Suprapubic skin (tissue), 4 donors: Measurements from ENCODE around the gene PRIMA1. TPM values are rescaled to one million over a fixed set of nuclear protein-coding genes. Genes with fewer than 3 reads are reported as not detected.

Source experiments
- DNase-seq, 2 donors: peaks; one replicate each; pipeline ENCODE4 v3.0.0-alpha.2; 2019; ENCODE audit warnings: low spot score in 2 of 2
- H3K27ac ChIP-seq: fragments of 200-600 bp; sonication (generic); one replicate; pipeline ENCODE4 v1.5.1; 2019
- H3K27me3 ChIP-seq: fragments of 200-600 bp; sonication (generic); one replicate; pipeline ENCODE4 v1.5.1; 2019
- H3K36me3 ChIP-seq: fragments of 200-600 bp; sonication (generic); one replicate; pipeline ENCODE4 v1.5.1; 2019
- H3K4me1 ChIP-seq: fragments of 200-600 bp; sonication (generic); one replicate; pipeline ENCODE4 v1.5.1; 2019
- H3K4me3 ChIP-seq: fragments of 200-600 bp; sonication (generic); one replicate; pipeline ENCODE4 v1.5.1; 2019; ENCODE audit warnings: mild to moderate bottlenecking
- H3K9me3 ChIP-seq: fragments of 200-600 bp; sonication (generic); one replicate; pipeline ENCODE4 v1.5.1; 2019
- EP300 ChIP-seq: sonication (generic); formaldehyde crosslinking; IDR thresholded peaks from one replicate; pipeline ENCODE4 v1.6.1; 2017; ENCODE audit warnings: antibody characterized with exemption
- POLR2A ChIP-seq, 2 donors: fragments of 450-650 bp; IDR thresholded peaks; one replicate each; pipeline ENCODE4 v1.6.1; 2017; ENCODE audit warnings: antibody characterized with exemption in 2 of 2, mild to moderate bottlenecking in 2 of 2, moderate library complexity in 2 of 2
- POLR2AphosphoS5 ChIP-seq, 3 donors: sonication (generic); formaldehyde crosslinking; IDR thresholded peaks; one replicate each; pipeline ENCODE4 v1.6.1; 2017; ENCODE audit warnings: antibody characterized with exemption in 3 of 3
- WGBS: methylation state at CpG from one replicate; pipeline ENCODE4 v1.1.5; 2018; 5-methylcytosine and 5-hydroxymethylcytosine counted together
- total RNA-seq, 4 donors: library from RNA; depleted of rRNA; stranded (reverse); fragments of >200 nt; gene quantifications; one replicate each; pipeline ENCODE4 v1.1.0, GENCODE V29; 2016
- TF ChIP-seq, protein P1 (sequence below), 2 donors: fragments of 200-600 bp in 1 of 2; fragments of 450-650 bp in 1 of 2; sonication (generic) in 1 of 2; IDR thresholded peaks; one replicate each; pipeline ENCODE4 v1.5.1; 2016 to 2019; ENCODE audit warnings: antibody characterized with exemption in 2 of 2, mild to moderate bottlenecking in 1 of 2, moderate library complexity in 1 of 2

PRIMA1 gene
- total RNA-seq, 4 donors from 2014 or later = 3.1 to 6.1 (median 3.6) TPM

- WGBS = 100% methylated on average over 5 of the region's 5 CpGs
- no peaks in the 10 kb centered on the region for H3K9me3 ChIP-seq
- TF ChIP-seq EP300 (no peak), POLR2AphosphoS5 (IDR thresholded peaks at IDR 0.05) (no peak)
- H3K27me3 ChIP-seq = peaks cover 8% of the 10 kb centered on the region
- no peaks in the 10 kb centered on the region for H3K36me3 ChIP-seq
- no peak overlapping the region for H3K4me3 ChIP-seq
- H3K4me1 ChIP-seq = peaks cover 18% of the 10 kb centered on the region
- H3K27ac ChIP-seq = no peak overlapping the region
- DNase-seq = no peak
Observed at GRCh38 chr14:93794756-93795155, 6.5 kb upstream of the PRIMA1 start.

DNA sequence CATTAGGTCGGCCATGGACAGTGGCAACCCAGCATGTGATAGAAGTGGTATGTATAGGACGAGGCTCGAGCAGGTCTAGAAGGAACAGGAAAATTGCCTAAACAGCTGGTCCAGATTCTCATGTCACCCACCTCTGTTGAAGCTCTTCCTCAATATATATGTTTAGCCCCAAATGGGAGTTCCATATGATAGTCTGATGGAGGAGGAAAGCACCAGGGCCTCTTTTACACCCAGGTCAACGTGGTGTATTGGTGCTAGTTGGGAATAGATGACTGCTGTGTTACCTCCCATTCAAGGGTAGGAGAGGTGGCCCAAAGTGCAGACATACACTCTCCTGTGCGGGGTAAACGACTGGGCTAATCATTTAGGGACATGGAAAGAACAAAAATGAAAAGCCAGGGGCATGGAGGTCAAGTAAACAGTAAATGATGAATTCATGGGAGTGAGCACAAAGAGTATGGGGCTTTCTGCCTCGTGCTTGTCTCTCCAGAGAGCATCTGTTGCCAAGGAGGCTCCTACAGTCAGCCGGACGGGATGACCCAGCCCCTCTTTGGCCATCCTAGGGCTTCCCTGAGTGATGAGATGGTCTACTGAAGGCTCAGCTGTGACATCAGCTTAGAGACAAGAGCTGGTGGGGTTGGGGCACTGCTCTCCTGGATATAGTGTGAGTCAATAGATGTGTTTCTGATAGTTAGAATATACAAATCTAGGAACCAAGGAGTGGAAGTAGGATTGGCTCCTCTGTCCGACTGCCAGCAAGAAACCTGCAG lies 5.5 kb upstream of the PRIMA1 start:
- TF ChIP-seq, protein P1, sequence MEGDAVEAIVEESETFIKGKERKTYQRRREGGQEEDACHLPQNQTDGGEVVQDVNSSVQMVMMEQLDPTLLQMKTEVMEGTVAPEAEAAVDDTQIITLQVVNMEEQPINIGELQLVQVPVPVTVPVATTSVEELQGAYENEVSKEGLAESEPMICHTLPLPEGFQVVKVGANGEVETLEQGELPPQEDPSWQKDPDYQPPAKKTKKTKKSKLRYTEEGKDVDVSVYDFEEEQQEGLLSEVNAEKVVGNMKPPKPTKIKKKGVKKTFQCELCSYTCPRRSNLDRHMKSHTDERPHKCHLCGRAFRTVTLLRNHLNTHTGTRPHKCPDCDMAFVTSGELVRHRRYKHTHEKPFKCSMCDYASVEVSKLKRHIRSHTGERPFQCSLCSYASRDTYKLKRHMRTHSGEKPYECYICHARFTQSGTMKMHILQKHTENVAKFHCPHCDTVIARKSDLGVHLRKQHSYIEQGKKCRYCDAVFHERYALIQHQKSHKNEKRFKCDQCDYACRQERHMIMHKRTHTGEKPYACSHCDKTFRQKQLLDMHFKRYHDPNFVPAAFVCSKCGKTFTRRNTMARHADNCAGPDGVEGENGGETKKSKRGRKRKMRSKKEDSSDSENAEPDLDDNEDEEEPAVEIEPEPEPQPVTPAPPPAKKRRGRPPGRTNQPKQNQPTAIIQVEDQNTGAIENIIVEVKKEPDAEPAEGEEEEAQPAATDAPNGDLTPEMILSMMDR (IDR thresholded peaks at IDR 0.05) = no peak
- no peak for TF ChIP-seq POLR2AphosphoS5 (IDR thresholded peaks at IDR 0.05)
- TF ChIP-seq EP300 = no peak
- TF ChIP-seq POLR2A (IDR thresholded peaks at IDR 0.05) = no peak
- no peaks in the 10 kb centered on the region for H3K36me3 ChIP-seq
- WGBS = 88% methylated on average over 10 of the region's 10 CpGs
- H3K27me3 ChIP-seq = peaks cover 16% of the 10 kb centered on the region
- no peak for DNase-seq
- H3K27ac ChIP-seq = no peak overlapping the region
- peaks cover 23% of the 10 kb centered on the region for H3K4me1 ChIP-seq
- no peaks in the 10 kb centered on the region for H3K9me3 ChIP-seq
- no peak overlapping the region for H3K4me3 ChIP-seq

GRCh38 chr14:93792391-93792790 lies 4.1 kb upstream of the PRIMA1 start:
- no peak overlapping the region for H3K27ac ChIP-seq
- H3K4me1 ChIP-seq = peaks cover 32% of the 10 kb centered on the region
- no peak for DNase-seq
- H3K27me3 ChIP-seq = peaks cover 21% of the 10 kb centered on the region
- 60% methylated on average over 3 of the region's 3 CpGs for WGBS
- H3K9me3 ChIP-seq = no peaks in the 10 kb centered on the region
- TF ChIP-seq POLR2A (IDR thresholded peaks at IDR 0.05) = no peak
- H3K4me3 ChIP-seq = no peak overlapping the region
- no peaks in the 10 kb centered on the region for H3K36me3 ChIP-seq

- Histone ChIP-seq H3K4me3 (no peak overlapping the region), H3K27me3 (peaks cover 21% of the 10 kb centered on the region), H3K9me3 (no peaks in the 10 kb centered on the region), H3K27ac (no peak overlapping the region), H3K4me1 (peaks cover 32% of the 10 kb centered on the region), H3K36me3 (no peaks in the 10 kb centered on the region)
- 87% methylated on average over 5 of the region's 5 CpGs for WGBS
- DNase-seq = no peak
- TF ChIP-seq POLR2AphosphoS5 (IDR thresholded peaks at IDR 0.05) (no peak), EP300 (no peak), POLR2A (IDR thresholded peaks at IDR 0.05) (no peak)
- TF ChIP-seq, protein P1 (IDR thresholded peaks at IDR 0.05) = no peak
Observed at GRCh38 chr14:93790966-93791365, 2.7 kb upstream of the PRIMA1 start.

DNA sequence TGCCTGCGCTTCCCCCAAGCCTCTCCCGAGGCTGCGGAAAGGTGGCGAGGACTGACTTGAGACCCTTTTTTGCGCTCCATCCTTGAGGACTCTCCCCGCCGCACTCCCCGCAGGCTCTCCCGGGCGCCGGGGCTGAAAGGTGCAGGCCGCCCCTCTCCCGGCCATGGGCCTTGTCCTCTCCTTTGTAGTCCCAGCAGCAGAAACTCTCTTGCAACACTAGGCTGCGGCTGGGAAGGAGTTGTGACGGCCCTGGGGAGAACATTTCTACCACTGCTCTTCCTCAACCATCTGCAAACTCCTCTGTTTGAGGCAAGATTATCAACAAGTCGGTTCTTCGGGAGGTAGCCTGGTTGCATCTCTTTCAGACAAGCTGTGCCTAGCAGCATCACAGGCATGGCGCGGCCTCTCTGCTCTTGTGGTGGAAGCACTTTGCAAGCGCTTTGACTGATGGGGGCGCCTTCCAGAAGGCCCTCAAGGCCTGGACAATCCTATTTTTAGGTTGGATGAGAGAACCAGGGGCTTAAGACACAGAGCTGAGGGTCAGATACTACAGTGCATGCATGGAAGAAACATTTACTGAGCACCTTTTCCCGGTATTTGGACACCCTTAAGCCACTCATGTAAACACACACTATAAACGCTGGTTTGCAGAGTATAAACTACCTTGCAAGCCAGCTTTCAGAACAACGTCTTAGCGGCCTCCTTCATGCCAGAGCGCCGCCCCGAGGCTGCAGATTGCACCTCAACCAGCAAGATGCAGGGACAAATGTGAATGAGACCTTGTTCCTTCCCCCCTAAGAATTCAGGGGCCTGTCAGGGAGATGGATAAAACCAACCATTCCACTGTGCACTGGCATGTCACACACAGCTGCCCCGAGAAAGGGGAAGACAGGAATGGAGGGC lies 1.2 kb upstream of the PRIMA1 start:
- WGBS = 27% methylated on average over 29 of the region's 29 CpGs
- no peaks in the 10 kb centered on the region for H3K36me3 ChIP-seq
- no peak for DNase-seq
- TF ChIP-seq, protein P1 (IDR thresholded peaks at IDR 0.05) = no peak
- no peak for TF ChIP-seq POLR2A (IDR thresholded peaks at IDR 0.05)
- TF ChIP-seq EP300 = no peak
- TF ChIP-seq POLR2AphosphoS5 (IDR thresholded peaks at IDR 0.05) = no peak
- H3K4me1 ChIP-seq = peaks cover 32% of the 10 kb centered on the region
- no peaks in the 10 kb centered on the region for H3K9me3 ChIP-seq
- peak overlapping the region; percentile 68 for H3K27ac ChIP-seq
- H3K4me3 ChIP-seq = peak overlapping the region; percentile 69
- H3K27me3 ChIP-seq = peaks cover 21% of the 10 kb centered on the region
